H9 (cell line): ENCODE data around the gene KCTD2. TPM values are rescaled to one million over a fixed set of nuclear protein-coding genes. Genes with fewer than 3 reads are reported as not detected.

Experiments
- DNase-seq: peaks from one replicate; pipeline ENCODE4 v3.0.0-alpha.2; 2017
- H2AFZ ChIP-seq: one replicate; pipeline ENCODE4 v1.6.1; 2013; ENCODE audit warnings: mild to moderate bottlenecking, low read length, control low read depth, moderate library complexity
- H2AK5ac ChIP-seq: 2 replicates; pipeline ENCODE4 v1.6.1; 2013; ENCODE audit warnings: low read length, control low read depth, mixed read lengths; ENCODE audit not compliant: insufficient read length
- H2BK120ac ChIP-seq: one replicate; pipeline ENCODE4 v1.6.1; 2013; ENCODE audit warnings: low read depth, mild to moderate bottlenecking, low read length, control low read depth, inconsistent platforms; ENCODE audit not compliant: poor library complexity, severe bottlenecking
- H2BK12ac ChIP-seq: 2 replicates; pipeline ENCODE4 v1.6.1; 2013; ENCODE audit warnings: low read length, control low read depth, mixed read lengths, low read depth; ENCODE audit not compliant: insufficient read length
- H2BK15ac ChIP-seq: 2 replicates; pipeline ENCODE4 v1.6.1; 2013; ENCODE audit warnings: low read depth, low read length, control low read depth
- H2BK20ac ChIP-seq: one replicate; pipeline ENCODE4 v1.6.1; 2013; ENCODE audit warnings: low read depth, mild to moderate bottlenecking, low read length, control low read depth, inconsistent platforms; ENCODE audit not compliant: poor library complexity, severe bottlenecking
- H2BK5ac ChIP-seq: 2 replicates; pipeline ENCODE4 v1.6.1; 2013; ENCODE audit warnings: low read length, control low read depth, mixed read lengths; ENCODE audit not compliant: insufficient read length
- H3K14ac ChIP-seq: 2 replicates; pipeline ENCODE4 v1.6.1; 2013; ENCODE audit warnings: low read length, control low read depth; ENCODE audit not compliant: insufficient read depth
- H3K18ac ChIP-seq: 2 replicates; pipeline ENCODE4 v1.6.1; 2013; ENCODE audit warnings: low read depth, mild to moderate bottlenecking, mixed read lengths, low read length, control low read depth; ENCODE audit not compliant: insufficient read length
- H3K23ac ChIP-seq: 2 replicates; pipeline ENCODE4 v1.6.1; 2013; ENCODE audit warnings: low read length, control low read depth, mixed read lengths, low read depth; ENCODE audit not compliant: insufficient read length
- H3K23me2 ChIP-seq: 2 replicates; pipeline ENCODE4 v1.6.1; 2013; ENCODE audit warnings: low read depth, mild to moderate bottlenecking, mixed read lengths, low read length, control low read depth; ENCODE audit not compliant: insufficient read length, poor library complexity, severe bottlenecking
- H3K27ac ChIP-seq: 2 replicates; pipeline ENCODE4 v1.5.1; 2013; ENCODE audit warnings: low read length, control low read depth, mixed read lengths, low read depth; ENCODE audit not compliant: insufficient read length
- H3K27me3 ChIP-seq: 2 replicates; pipeline ENCODE4 v1.6.1; 2013; ENCODE audit warnings: low read length, control low read depth, inconsistent platforms; ENCODE audit not compliant: insufficient read depth
- H3K4ac ChIP-seq: 2 replicates; pipeline ENCODE4 v1.6.1; 2013; ENCODE audit warnings: low read depth, mild to moderate bottlenecking, control low read depth, inconsistent platforms, low read length, moderate library complexity
- H3K4me1 ChIP-seq: 2 replicates; pipeline ENCODE4 v1.6.1; 2013; ENCODE audit warnings: low read length, control low read depth, inconsistent platforms; ENCODE audit not compliant: insufficient read depth
- H3K4me2 ChIP-seq: 2 replicates; pipeline ENCODE4 v1.6.1; 2013; ENCODE audit warnings: low read length, control low read depth, mixed read lengths; ENCODE audit not compliant: insufficient read length, insufficient read depth
- H3K56ac ChIP-seq: 2 replicates; pipeline ENCODE4 v1.6.1; 2013; ENCODE audit warnings: low read depth, mild to moderate bottlenecking, mixed read lengths, low read length, control low read depth; ENCODE audit not compliant: insufficient read length
- H3K79me1 ChIP-seq: 2 replicates; pipeline ENCODE4 v1.6.1; 2013; ENCODE audit warnings: low read depth, mild to moderate bottlenecking, moderate library complexity, low read length, control low read depth, inconsistent platforms; ENCODE audit not compliant: insufficient read depth, poor library complexity, severe bottlenecking
- H3K79me2 ChIP-seq: 2 replicates; pipeline ENCODE4 v1.6.1; 2013; ENCODE audit warnings: low read length, control low read depth, inconsistent platforms; ENCODE audit not compliant: insufficient read depth
- H3K9ac ChIP-seq: 2 replicates; pipeline ENCODE4 v1.6.1; 2013; ENCODE audit warnings: low read length, control low read depth, mixed read lengths; ENCODE audit not compliant: insufficient read length; ENCODE audit errors: extremely low read depth
- H3K9me3 ChIP-seq: one replicate; pipeline ENCODE4 v1.6.1; 2013; ENCODE audit warnings: low read depth, low read length, inconsistent platforms; ENCODE audit not compliant: control insufficient read depth
- H3T11ph ChIP-seq: one replicate; pipeline ENCODE4 v1.6.1; 2013; ENCODE audit warnings: mild to moderate bottlenecking, low read length, control low read depth, inconsistent platforms
- H4K20me1 ChIP-seq: one replicate; pipeline ENCODE4 v1.6.1; 2013; ENCODE audit not compliant: control insufficient read depth, insufficient read length, insufficient read depth
- H4K5ac ChIP-seq: 2 replicates; pipeline ENCODE4 v1.6.1; 2013; ENCODE audit warnings: low read depth, mild to moderate bottlenecking, mixed read lengths, low read length, control low read depth; ENCODE audit not compliant: insufficient read length
- H4K8ac ChIP-seq: replicated peaks from 2 replicates; pipeline ENCODE4 v1.6.1; 2013; ENCODE audit warnings: low read length, control low read depth, mixed read lengths, low read depth; ENCODE audit not compliant: insufficient read length
- H4K91ac ChIP-seq: 2 replicates; pipeline ENCODE4 v1.6.1; 2013; ENCODE audit warnings: low read depth, mild to moderate bottlenecking, moderate library complexity, mixed read lengths, low read length, control low read depth; ENCODE audit not compliant: insufficient read length
- H3K27ac Mint-ChIP-seq, 3 experiments: 2 replicates in 2 of 3; 3 replicates in 1 of 3; pipeline ENCODE4 v1.8.0; 2020 to 2021; ENCODE audit warnings: mixed read lengths in 3 of 3, mild to moderate bottlenecking in 1 of 3, moderate library complexity in 1 of 3
- H3K27me3 Mint-ChIP-seq: 2 replicates; pipeline ENCODE4 v1.8.0; 2021; ENCODE audit warnings: low read depth, mild to moderate bottlenecking, moderate library complexity, mixed read lengths
- H3K36me3 Mint-ChIP-seq, 3 experiments: 2 replicates in 2 of 3; 3 replicates in 1 of 3; pipeline ENCODE4 v1.8.0; 2020 to 2021; ENCODE audit warnings: low read depth in 3 of 3, mixed read lengths in 3 of 3; ENCODE audit not compliant: insufficient read depth in 1 of 3
- H3K4me1 Mint-ChIP-seq, 2 experiments: 2 replicates each; pipeline ENCODE4 v1.8.0; 2020; ENCODE audit warnings: mixed read lengths in 2 of 2
- H3K4me3 Mint-ChIP-seq, 2 experiments: 2 replicates in 1 of 2; 3 replicates in 1 of 2; pipeline ENCODE4 v1.8.0; 2020 to 2021; ENCODE audit warnings: mild to moderate bottlenecking in 2 of 2, mixed read lengths in 2 of 2, moderate library complexity in 1 of 2
- H3K9me3 Mint-ChIP-seq, 2 experiments: 2 replicates in 1 of 2; 3 replicates in 1 of 2; pipeline ENCODE4 v1.8.0; 2020; ENCODE audit warnings: mild to moderate bottlenecking in 2 of 2, mixed read lengths in 2 of 2, moderate library complexity in 1 of 2
- WGBS: extraction: QIAGEN DNeasy Blood & Tissue Kit; methylation state at CpG from one replicate; pipeline ENCODE4 v1.1.7; 2013; ENCODE audit warnings: missing lambda C conversion rate, low lambda C conversion rate, mixed read lengths; ENCODE audit not compliant: insufficient read length; ENCODE audit errors: extremely low coverage; 5-methylcytosine and 5-hydroxymethylcytosine counted together
- total RNA-seq: library from RNA; stranded (reverse); gene quantifications from 2 replicates; pipeline ENCODE4 v1.2.1, GENCODE V29; 2021
- TF ChIP-seq, protein P1 (sequence below): fragments of 200-600 bp; sonication (generic); conservative IDR thresholded peaks from 3 replicates; pipeline ENCODE4 v1.8.0; 2021; ENCODE audit warnings: antibody characterized with exemption, mild to moderate bottlenecking

Gene KCTD2
- total RNA-seq, 1 experiment from 2014 or later = 40.1 TPM

- no peaks in the 10 kb centered on the region for H3K36me3 Mint-ChIP-seq
- Histone ChIP-seq H3T11ph (no peak overlapping the region), H4K5ac (no peak overlapping the region), H4K20me1 (no peaks in the 10 kb centered on the region), H3K23ac (no peak overlapping the region), H3K79me1 (no peaks in the 10 kb centered on the region), H3K4me1 (peaks cover 6% of the 10 kb centered on the region; the same call in 1 of the 2 replicates), H2AFZ (no peak overlapping the region), H2BK120ac (no peak overlapping the region), H3K27me3 (no peaks in the 10 kb centered on the region), H3K14ac (no peak overlapping the region), H3K27ac (no peak overlapping the region), H2BK20ac (no peak overlapping the region), H4K91ac (no peak overlapping the region), H3K23me2 (no peaks in the 10 kb centered on the region), H4K8ac (no peak overlapping the region), H3K18ac (no peak overlapping the region), H2BK12ac (no peak overlapping the region), H3K56ac (no peak overlapping the region), H3K9me3 (no peaks in the 10 kb centered on the region), H2BK5ac (no peak overlapping the region), H3K4me2 (no peak overlapping the region), H2AK5ac (no peak overlapping the region), H3K4ac (no peak overlapping the region), H3K9ac (no peak overlapping the region), H2BK15ac (no peak overlapping the region), H3K79me2 (no peaks in the 10 kb centered on the region)
- no CpG with 5 or more reads among the region's 8 CpGs for WGBS
- no peak overlapping the region for H3K4me3 Mint-ChIP-seq
- peak overlapping the region in 1 of 3 experiments; percentile 64; a peak in 1 of 7 replicates for H3K27ac Mint-ChIP-seq
- no peaks in the 10 kb centered on the region; a peak in 1 of 5 replicates for H3K9me3 Mint-ChIP-seq
- H3K27me3 Mint-ChIP-seq = no peaks in the 10 kb centered on the region; the same call in 1 of the 2 replicates
- DNase-seq = peak; percentile 57
- H3K4me1 Mint-ChIP-seq = peaks cover 33 to 37% of the 10 kb centered on the region in 2 experiments
- TF ChIP-seq, protein P1, sequence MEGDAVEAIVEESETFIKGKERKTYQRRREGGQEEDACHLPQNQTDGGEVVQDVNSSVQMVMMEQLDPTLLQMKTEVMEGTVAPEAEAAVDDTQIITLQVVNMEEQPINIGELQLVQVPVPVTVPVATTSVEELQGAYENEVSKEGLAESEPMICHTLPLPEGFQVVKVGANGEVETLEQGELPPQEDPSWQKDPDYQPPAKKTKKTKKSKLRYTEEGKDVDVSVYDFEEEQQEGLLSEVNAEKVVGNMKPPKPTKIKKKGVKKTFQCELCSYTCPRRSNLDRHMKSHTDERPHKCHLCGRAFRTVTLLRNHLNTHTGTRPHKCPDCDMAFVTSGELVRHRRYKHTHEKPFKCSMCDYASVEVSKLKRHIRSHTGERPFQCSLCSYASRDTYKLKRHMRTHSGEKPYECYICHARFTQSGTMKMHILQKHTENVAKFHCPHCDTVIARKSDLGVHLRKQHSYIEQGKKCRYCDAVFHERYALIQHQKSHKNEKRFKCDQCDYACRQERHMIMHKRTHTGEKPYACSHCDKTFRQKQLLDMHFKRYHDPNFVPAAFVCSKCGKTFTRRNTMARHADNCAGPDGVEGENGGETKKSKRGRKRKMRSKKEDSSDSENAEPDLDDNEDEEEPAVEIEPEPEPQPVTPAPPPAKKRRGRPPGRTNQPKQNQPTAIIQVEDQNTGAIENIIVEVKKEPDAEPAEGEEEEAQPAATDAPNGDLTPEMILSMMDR = no peak
Measured at GRCh38 chr17:75079023-75079373, 32.0 kb downstream of the KCTD2 start.
